Cerebellar nuclear complex (tissue), 1 donor: ENCODE data around the gene VPREB1.
"Not testable (repeated sequence)": the region's sequence is repeated elsewhere in the genome, so short reads cannot be mapped to it uniquely, and the experiment has no call there.

Experiments
- DNase-seq, 2 experiments: peaks; one replicate each; lab custom pipeline; 2025; lab: John Stamatoyannopoulos, UW

Gene VPREB1

DNA sequence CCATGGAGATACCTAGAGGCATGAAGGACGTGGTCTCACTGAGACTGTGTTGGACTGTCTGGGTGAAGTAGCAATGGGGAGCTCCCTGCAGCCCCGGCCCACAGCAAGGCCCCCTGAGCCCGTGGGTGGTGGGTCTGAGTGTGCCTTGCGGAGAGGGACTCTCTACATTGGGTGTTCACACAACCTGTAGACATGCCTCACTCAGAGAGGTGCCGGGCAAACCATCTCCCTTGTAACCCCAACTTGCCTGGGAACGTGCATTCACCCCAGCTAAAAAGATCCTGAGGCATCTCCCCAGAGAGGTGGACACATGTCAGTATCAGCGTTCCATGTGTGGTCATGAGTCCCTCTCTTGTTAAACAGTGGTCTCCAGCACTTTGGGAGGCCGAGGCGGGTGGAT, 2.1 kb downstream of the VPREB1 start:
- no peak for DNase-seq

DNA sequence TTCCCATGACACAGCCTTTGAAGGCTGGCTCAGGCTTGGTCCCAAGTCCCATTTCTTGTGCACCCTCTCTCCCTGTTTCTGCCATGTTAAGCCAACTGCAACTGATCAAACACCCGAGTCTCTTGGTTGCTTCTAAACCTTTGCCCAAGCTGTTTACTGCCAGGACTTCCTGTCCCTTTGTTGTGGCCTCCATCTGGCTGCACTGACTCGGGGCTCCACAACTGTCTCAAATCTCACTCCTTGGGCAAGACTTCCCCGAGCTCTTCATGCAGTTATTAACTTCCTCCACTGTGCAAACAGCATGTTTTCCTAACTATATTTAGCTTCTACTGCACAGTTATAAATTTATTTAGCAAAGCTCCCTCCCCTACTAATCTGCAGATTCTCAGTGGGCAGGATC, 4.3 kb downstream of the VPREB1 start:
- DNase-seq = no peak

DNA sequence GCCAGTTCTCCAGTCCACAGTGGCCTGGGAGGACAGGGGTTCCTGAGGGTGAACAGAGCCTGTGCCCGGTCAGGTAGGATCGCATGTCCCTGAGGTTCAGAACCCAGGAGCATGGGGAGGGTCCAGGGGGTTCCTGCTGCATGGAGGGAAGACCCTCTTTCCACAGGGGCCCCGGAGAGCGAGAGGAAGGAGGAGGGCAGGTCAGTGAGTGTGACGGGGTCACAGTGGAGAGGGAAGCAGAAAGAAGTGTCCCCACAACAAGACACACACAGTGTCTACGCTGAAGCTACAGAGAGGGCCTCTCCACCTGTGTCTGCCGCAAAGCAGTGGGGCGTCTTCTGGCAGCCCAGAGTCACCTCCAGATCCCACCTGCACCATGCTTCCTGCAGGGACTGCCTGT, 6.1 kb downstream of the VPREB1 start:
- DNase-seq = not testable (repeated sequence)

DNA sequence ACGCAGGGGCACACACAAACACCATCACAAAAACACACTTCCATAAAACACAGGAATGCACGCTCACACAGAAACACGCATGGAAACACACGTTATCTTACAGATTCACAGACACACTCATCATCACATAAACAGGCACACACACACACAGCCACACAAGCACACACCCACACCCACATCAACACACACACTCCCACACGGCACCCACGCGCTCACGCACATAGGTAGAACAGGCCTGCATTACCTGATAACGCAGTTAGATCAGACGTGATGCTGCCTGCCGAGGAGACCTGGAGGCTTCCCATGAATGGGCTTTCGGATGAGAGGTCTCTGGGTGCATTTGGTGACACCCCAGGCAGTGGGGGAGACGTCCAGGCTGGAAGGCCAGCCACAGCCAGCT, 11.5 kb downstream of the VPREB1 start:
- not testable (repeated sequence) for DNase-seq

DNA sequence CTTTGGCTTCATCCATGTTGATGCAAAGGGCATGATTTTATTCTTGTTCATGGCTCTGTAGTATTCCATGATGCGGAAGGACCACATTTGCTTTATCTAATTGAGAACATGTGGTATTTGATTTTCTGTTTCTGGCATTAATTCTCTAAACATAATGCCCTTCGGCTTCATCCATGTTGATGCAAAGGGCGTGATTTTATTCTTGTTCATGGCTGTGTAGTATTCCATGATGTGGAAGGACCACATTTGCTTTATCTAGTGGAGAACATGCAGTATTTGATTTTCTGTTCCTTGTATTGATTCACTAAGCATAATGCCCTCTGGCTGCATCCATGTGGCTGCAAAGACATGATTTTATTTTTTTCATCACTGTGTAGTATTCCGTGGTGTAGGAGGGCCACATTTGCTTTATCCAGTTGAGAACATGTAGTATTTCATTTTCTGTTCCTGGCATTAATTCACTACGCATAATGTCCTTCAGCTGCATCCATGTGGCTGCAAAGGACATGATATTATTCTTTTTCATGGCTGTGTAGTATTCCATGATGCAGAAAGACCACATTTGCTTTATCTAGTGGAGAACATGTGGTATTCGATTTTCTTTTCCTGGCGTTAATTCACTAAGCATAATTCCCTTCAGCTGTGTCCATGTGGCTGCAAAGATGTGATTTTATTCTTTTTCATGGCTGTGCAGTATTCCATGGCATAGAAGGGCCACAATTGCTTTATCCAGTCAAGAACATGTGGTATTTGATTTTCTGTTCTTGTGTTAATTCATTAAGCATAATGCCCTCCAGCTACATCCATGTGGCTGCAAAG, 14.2 kb downstream of the VPREB1 start:
- not testable (repeated sequence) for DNase-seq

DNA sequence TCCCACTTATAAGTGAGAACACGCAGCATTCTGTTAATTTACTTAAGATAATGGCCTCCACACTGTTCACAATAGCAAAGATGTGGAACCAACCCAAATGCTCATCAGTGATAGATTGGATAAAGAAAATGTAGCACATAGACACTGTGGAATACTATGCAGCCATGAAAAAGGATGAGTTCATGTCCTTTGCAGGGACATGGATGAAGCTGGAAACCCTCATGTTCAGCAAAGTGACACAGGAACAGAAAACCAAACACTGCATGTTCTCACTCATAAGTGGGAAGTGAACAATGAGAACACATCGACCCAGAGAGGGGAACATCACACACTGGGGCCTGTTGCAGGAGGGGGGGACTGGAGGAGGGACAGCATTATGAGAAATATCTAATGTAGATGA, 15.6 kb downstream of the VPREB1 start:
- not testable (repeated sequence) for DNase-seq

DNA sequence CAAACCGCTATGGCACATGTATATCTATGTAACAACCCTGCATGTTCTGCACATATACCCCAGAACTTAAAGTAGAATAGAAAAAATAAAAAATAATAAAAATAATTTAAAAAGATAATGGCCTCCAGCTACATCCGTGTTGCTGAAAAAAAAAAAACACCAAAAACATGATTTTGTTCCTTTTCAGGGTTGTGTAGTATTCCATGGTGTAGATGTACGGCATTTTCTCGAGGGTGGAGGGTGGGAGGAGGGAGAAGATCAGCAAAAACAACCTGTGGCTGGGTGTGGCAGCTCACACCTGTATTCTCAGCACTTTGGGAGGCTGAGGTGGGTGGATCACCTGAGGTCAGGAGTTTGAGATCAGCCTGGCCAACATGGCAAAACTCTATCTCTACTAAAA, 16.0 kb downstream of the VPREB1 start:
- not testable (repeated sequence) for DNase-seq

DNA sequence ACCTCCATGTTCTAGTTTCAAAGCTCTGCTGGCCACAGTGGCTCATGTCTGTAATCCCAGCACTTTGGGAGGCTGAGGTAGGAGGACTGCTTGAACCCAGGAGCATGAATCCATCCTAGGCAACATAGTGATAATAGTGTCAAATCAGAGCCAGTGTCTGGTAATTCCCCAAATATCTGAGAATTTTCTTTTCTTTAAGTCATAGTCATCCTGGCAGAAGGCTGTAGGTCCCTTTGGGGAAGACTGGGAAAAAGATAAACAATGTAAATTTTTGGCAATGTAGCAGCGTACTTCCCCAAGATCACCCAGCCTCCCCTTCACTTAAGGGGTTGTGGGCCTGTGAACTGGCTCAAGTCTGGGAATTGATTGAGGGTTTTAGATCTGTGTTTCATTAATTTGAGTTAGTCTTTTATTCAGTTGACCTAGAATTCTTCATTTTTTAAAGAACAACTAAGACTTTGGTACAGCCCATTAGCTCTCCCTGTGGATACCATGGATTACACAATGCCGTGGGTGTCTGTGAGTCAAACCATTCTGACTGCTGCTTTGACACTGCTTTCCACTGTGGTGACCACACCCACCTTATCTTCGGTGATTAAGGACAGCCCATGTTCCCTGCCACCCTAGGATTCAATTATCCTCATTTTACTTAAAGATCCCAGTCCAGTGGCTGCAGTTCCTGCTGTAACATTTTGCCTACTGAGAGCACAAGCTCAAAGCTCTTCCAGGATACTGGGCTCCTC, 17.9 kb downstream of the VPREB1 start:
- not testable (repeated sequence) for DNase-seq

DNA sequence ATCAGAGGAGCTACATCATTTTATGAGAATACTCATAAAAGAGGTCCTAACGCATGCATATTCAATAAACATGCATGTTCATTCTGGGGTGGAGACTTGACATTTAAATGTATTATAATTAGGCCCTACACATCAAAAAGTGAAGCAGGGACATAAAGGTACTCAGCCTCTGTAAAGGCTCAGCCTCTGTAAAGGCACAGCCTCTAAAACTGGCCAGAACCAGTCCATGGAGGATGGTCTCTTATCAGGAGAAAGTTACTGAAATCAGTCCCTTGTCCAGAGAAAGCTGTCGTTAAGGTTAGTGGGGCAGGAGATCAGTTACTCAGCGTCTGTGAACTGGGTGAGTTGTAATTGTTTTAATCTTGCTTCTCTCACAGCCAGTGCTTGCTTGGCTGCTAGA, 19.2 kb downstream of the VPREB1 start:
- DNase-seq = not testable (repeated sequence)

DNA sequence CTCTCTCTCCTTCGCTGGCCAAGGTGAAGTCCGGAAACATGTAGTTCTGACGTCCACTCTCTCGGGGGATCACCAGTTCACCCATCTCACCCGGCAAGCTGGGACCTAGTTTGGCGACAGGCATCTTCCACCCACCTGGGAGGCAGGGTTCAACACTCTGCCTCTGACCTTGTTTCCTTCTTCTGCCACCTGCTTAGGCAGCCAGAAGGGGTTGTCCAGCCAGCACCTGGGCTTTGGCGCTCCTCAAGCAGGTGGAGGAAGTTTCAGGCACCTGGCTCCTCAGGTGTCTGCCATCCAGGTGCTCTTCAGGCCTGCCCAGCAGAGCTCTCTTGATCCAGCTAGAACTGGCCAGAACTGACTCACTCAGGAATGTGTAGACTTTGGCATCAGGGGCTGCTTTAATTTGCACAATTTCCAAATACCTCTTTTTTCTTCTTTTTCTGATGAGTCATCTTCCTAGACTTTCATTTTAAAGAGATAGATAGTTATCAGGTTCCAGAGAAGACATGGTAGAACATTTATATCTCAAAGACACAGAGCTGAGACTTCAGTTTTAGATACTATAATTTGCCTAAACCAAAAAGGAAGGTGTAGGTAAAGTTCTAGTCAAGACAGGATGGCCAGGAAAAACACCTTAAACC, 25.6 kb downstream of the VPREB1 start:
- not testable (repeated sequence) for DNase-seq

DNA sequence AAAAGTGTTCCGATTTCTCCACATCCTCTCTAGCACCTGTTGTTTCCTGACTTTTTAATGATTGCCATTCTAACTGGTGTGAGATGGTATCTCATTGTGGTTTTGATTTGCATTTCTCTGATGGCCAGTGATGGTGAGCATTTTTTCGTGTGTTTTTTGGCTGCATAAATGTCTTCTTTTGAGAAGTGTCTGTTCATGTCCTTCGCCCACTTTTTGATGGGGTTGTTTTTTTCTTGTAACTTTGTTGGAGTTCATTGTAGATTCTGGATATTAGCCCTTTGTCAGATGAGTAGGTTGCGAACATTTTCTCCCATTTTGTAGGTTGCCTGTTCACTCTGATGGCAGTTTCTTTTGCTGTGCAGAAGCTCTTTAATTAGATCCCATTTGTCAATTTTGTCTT, 32.8 kb downstream of the VPREB1 start:
- not testable (repeated sequence) for DNase-seq

DNA sequence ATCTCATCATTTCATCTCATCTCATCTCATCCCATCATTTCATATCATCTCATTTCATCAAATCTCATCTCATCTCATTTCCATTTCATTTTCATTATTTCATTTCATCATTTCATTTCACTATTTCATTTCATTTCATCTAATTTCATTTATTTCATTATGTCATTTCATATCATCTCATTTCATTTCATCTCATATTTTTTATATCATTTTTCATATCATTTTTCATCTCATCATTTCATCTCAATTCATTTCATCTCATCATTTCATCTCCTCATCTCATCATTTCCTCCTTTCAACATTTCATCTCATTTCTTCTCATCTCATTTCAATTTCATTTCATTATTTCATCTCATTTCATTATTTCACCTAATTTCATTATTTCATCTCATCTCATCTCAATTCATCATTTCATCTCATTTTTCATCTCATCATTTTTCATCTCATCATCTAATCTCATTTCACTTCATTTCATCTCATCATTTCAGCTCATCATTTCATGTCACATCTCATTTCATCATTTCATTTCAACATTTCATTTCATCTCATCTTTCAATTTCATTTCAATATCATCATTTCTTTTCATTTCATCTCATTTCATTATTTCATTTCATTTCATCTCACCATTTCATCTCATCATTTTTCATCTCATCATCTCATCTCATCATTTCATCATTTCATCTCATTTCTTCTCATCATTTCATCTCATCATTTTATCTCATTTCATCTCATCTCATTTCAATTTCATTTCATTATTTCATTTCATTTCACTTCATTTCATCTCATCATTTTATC, 40.6 kb downstream of the VPREB1 start:
- DNase-seq = not testable (repeated sequence)

DNA sequence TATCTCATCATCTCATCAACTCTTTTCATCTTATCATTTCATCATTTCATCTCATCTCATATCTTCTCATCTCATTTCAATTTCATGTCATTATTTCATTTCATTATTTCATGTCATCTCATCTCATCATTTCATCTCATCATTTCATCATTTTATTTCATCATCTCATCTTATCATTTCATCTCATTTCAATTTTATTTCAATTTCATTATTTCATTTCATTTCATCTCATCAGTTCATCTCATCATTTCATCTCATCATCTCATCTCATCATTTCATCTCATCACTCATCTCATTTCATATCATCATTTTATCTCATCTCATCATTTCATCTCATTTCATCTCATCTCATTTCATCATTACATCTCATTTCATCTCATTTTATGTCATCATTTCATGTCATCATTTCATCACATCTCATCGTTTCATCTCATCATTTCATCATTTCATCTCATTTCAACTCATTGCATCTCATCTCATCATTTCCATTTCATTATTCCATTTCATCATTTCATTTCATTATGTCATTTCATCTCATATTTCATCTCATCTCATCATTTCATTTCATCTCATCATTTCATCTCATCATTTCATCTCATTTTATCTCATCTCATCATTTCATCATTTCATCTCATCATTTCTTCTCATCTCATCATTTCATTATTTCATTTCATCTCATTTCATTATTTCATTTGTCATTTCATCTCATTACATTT, 42.0 kb downstream of the VPREB1 start:
- DNase-seq = not testable (repeated sequence)

DNA sequence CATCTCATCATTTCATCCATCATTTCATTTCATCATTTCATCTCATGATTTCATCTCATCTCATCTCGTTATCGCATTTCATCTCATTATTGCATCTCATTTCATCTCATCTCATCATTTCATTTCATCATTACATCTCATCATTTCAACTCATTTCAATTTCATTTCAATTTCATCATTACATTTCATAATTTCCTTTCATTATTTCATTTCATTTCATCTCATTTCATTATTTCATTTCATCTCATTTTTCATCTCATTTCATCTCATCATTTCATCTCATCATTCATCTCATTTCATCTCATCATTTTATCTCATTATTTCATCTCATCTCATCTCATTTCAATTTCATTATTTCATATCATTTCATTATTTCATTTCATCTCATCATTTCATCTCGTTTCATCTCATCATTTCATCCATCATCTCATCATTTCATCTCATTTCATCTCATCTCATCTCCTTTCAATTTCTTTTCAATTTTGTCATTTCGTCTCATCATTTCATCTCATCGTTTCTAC, 42.6 kb downstream of the VPREB1 start:
- not testable (repeated sequence) for DNase-seq

DNA sequence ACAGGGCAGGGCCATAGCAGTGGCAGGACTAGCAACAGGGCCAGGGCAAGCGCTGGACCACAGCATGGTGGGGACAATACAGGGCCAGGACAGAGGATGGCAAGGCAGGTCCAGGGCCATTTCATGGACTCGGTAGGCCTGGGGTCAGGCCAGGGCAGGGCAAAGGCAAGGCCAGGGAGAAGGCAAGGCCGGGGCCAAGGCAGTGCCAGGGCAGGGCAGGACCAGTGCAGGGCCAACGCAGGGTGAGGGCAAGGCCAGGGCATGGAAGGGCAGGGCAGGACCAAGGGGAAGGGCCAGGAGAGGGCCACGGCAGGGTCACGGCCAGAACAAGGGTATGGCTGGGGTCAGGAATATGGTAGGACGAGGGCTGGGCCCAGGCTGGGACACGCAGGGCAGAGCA, 45.1 kb downstream of the VPREB1 start:
- DNase-seq = not testable (repeated sequence)

DNA sequence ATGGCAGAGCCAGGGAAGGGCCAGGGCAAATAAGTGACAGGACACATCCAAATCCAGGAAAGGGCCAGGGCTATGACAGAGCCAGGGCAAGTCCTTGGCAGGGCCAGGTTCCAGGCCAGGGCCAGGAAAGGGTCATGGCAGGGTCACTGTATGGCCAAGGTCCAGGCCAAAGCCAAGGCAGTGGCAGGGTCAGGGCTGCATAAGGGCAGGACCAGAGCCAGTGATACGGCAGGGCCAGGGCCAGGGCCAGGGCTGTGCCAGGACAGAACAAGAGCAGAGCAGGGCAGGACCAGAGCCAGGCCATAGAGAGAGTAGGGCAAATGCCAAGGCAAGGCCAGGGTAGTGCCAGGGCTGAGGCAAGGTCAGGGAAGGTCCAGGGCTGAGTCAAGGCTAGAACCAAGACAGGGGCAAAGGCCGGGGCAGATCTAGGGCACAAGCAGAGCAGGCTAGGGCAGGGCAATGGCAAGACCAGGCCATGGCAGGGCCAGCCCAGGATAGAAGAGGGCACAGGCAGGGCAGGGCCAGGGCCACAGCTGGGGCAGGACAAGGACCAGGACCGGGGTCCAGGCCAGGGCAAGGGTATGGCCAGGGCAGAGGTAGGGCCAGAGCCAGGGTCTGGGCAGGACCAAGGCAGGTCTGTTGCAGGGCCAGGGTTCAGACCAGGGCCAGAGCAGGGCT, 46.7 kb downstream of the VPREB1 start:
- not testable (repeated sequence) for DNase-seq

DNA sequence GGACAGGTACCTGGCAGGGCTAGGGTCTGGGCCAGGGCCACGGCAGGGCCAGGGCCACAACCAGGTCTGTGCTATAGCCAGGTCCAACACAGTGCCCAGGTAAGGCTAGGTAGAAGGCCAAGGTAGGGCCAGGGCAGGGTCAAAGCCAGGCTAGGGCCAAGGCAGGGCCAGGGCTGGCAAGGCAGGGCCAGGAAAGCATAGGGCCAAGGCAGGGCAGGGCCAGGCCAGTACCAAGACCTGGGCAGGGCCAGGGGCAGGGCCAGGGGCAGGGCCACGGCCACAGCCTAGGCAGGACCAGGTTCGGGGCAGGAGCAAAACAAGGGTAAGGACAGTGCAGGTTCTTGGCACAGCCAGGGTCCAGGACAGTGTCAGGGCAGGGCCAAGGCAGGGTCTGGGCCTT, 48.1 kb downstream of the VPREB1 start:
- not testable (repeated sequence) for DNase-seq

DNA sequence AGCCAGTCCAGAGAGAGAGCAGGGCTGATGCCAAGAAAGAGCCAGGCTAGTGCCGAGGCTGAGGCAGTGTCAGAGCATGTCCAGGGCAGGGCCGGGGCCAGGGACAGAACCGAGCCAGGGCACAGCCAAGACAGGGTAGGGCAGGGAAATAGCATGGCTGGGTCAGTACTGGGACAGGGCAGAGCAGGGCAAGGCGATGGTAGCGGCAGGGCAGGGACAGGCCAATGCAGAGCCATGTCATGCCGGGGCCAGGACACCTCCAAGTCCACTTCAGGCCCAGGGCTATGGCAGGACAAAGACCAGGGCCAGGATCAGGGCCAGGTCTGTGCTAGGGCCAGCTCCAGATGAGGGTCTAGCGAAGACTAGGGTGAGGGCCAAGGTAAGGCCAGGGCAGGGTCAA, 48.9 kb downstream of the VPREB1 start:
- not testable (repeated sequence) for DNase-seq

DNA sequence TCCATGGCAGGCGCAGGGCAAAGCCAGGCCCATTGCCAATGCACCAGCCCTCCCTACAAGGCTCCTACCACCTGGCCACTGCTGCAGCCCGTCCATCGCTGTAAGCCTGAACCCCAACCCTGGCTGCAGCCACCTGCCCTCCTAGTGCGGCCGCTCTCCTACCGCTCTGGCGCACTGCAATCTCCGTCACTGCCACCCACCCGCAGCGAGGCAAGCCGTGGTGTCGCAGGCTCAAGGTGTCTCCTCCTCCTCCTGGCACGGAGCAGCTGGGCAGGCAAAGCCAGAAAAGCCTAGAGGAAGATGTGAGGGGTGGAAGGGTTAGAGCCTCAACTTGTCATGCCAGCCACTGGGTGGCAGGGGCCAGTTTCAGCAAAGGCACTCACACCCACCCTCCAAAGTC, 50.1 kb downstream of the VPREB1 start:
- not testable (repeated sequence) for DNase-seq
